Astrocyte (in vitro differentiated cells and primary cell): ENCODE results near the gene NCEH1.

Experiments
- EZH2 ChIP-seq: IDR thresholded peaks from 2 replicates; pipeline ENCODE4 v1.6.1; 2012; ENCODE audit warnings: mild to moderate bottlenecking, low read length, inconsistent platforms; ENCODE audit not compliant: insufficient read depth
- TF ChIP-seq, protein P1 (sequence below): IDR thresholded peaks from 2 replicates; pipeline ENCODE4 v1.5.1; 2011; ENCODE audit warnings: low read depth, mild to moderate bottlenecking, inconsistent platforms, low read length, moderate library complexity; ENCODE audit not compliant: insufficient read depth

- TF ChIP-seq EZH2: no peak
- TF ChIP-seq, protein P1, sequence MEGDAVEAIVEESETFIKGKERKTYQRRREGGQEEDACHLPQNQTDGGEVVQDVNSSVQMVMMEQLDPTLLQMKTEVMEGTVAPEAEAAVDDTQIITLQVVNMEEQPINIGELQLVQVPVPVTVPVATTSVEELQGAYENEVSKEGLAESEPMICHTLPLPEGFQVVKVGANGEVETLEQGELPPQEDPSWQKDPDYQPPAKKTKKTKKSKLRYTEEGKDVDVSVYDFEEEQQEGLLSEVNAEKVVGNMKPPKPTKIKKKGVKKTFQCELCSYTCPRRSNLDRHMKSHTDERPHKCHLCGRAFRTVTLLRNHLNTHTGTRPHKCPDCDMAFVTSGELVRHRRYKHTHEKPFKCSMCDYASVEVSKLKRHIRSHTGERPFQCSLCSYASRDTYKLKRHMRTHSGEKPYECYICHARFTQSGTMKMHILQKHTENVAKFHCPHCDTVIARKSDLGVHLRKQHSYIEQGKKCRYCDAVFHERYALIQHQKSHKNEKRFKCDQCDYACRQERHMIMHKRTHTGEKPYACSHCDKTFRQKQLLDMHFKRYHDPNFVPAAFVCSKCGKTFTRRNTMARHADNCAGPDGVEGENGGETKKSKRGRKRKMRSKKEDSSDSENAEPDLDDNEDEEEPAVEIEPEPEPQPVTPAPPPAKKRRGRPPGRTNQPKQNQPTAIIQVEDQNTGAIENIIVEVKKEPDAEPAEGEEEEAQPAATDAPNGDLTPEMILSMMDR: no peak
Measured at GRCh38 chr3:172749230-172749965, 38.5 kb upstream of the NCEH1 start.
